ENCODE results near the gene MAP7D1.
"Not testable (repeated sequence)": the region's sequence is repeated elsewhere in the genome, so short reads cannot be mapped to it uniquely, and the experiment has no call there.

Gene MAP7D1

GRCh38 chr1:36207339-36207738 is 51.4 kb downstream of the MAP7D1 start:
- DNase-seq, result peak; percentile 35

- no peak for DNase-seq
Measured at GRCh38 chr1:36208978-36209703, 53.2 kb downstream of the MAP7D1 start.

DNA sequence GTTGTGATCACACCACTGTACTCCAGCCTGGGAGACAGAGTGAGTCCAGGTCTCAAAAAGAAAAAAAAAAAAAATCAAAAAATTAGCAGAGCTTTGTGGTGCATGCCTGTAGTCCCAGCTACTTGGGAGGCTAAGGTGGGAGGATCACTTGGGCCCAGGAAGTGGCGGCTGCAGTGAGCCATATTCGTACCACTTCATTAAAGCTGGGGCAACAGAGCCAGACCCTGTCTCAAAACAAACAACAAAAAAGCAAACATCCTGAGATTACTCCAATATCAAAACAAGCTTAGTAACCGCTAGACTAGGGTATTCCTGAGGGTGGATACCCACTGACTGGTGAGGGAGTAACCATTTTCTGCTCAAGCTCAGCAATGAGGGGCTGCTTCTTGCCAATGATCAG is 55.3 kb downstream of the MAP7D1 start:
- DNase-seq, result no peak

DNA sequence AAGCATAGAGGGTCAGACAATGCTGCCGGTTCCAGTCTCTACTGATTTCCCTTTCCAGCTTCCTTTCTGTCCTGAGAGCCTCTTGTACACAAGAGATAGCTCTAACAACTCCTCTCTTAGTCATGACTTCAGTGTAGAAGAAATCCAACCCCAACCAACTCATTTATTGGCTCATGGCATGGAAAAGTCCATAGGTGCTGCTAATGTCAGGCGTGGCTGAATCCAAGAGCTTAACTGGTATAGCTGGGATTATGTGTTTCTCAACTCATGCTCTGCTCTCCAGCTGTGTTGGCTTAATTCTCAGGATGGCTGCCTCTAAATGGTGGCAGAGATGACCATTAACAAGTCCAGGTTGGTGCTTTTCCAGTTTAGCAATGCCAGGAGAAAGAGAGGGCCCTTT is 55.9 kb downstream of the MAP7D1 start:
- no peak for DNase-seq

DNA sequence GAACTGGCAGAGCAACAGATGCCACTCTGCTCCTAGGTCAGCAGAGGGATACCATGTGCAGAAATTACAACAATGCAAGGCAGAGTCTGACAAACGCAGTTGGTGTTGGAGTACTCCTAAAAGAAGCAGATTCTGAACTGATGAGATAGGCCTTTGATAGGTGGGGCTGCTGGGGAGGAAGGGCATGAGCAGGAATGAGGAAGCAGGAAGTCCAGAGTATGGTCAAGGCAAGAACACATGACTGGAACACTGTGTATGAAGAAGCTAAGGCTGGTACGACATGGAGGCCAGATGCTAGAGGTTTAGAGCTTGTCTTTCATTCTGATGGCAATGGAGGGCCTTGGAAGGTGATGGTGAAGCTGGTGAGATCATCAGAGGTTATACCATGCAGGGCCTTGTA is 56.8 kb downstream of the MAP7D1 start:
- DNase-seq, result no peak

GRCh38 chr1:36217670-36218069 is 61.7 kb downstream of the MAP7D1 start:
- peak; percentile 26 for DNase-seq

DNA sequence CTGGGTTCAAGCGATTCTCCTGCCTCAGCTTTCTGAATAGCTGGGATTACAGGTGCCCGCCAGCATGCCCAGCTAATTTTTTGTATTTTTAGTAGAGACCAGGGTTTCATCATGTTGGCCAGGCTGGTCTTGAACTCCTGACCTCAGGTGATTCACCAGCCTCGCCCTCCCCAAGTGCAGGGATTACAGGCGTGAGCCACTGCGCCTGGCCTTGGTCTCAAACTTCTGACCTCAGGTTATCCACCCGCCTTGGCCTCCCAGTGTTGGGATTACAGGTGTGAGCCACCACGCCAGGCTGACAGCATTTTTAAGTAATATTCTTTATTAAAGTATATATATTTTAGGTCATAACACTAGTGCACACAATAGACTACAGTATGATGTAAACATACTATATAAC is 65.9 kb downstream of the MAP7D1 start:
- DNase-seq, result not testable (repeated sequence)

GRCh38 chr1:36222481-36223380 is 66.8 kb downstream of the MAP7D1 start:
- no peak for DNase-seq

GRCh38 chr1:36223381-36223995 is 67.5 kb downstream of the MAP7D1 start:
- DNase-seq, result peak; percentile 57

GRCh38 chr1:36223996-36224536 is 68.1 kb downstream of the MAP7D1 start, which contains the start of gene THRAP3:
Gene THRAP3 (plus strand): TSS chr1:36224443. CDS start chr1:36282564, 58,121 bp downstream.
- peak; percentile 100 for DNase-seq

DNA sequence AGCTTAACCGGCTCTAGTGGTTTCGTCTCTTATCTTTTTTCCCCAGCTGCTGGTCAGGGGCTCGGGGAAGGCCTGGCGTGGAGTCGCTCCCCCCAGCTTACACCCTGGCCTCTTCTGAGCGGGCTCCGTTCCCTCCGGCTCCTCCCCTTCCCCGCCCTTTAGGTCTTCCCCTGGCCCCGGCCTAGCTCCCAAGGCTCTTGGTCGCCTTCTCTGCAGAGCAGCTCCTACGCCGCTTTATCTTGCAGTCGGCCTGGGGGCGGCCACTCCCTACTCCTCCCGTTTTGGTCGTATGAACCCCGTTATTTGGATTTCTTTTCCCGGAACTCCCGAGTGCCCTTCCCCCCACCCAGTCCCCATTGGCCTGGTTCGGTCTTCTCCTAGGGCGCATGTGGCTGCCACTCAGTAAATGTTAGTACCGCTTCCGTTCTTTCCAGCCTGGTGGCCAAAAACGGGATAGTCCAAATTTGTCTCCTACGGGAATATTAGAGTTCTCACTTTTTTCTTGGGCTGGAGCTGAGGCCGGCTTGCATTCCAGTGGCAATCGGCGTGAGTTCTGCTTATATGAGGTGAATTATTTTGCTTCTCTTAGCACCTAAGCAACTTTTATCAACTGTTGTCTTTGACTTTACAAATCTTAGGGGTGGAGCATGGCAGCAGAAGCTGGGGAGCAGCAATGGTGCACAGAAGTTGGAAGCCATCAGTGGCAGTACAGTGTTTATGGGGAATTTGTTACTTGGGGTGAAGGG is 68.8 kb downstream of the MAP7D1 start:
- peak; percentile 90 for DNase-seq

DNA sequence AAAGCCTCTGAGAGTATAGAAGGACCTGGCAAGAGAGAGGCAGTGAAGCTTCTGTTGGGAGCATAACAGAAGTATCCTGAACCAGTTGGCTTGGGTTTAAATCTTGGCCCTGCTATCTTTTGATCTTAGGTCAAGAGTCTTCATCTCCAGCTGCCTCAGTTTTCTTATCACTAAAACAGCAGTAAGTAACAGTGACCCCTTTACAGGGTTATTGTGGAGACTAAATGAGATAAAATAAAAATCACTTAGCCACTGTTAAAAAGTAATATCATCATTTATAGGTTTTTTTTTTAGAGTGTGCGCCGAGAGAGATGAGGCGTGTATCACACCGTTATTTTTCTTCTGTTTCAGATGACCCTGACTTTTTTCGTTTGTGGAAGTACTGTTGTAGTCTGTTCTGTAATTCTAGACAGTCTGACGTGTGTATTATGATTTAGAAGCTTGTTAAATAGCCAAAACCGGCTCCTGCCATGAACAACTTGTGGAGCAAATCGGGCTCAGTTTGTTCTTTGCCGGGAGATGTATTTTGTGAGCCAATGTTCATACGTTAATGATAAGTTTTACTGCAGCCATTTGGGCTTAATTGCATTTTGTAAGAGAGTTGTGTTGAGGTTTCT is 69.4 kb downstream of the MAP7D1 start:
- no peak for DNase-seq

- not testable (repeated sequence) for DNase-seq
Measured at GRCh38 chr1:36230279-36230678, 74.3 kb downstream of the MAP7D1 start.

Measured in fibroblast of skin of right biceps (primary cell).